H1 (cell line): ENCODE data around the gene HDLBP. TPM values are rescaled to one million over a fixed set of nuclear protein-coding genes. Genes with fewer than 3 reads are reported as not detected.

Experiments
- CTCF ChIA-PET: fragments of 300-600 bp; sonication (Branson Sonifier 250); formaldehyde crosslinking; loops from one replicate; lab custom pipeline; 2021; ENCODE audit not compliant: partially characterized antibody; lab: Charles Lee
- POLR2A ChIA-PET: fragments of 300-600 bp; sonication (Branson Sonifier 250); formaldehyde crosslinking; loops from one replicate; lab custom pipeline; 2021; ENCODE audit warnings: inconsistent platforms; ENCODE audit not compliant: partially characterized antibody; lab: Charles Lee
- DNase-seq, 2 experiments: peaks; one replicate each; pipeline versions ENCODE4 v3.0.0 to v3.0.0-alpha.2; 2010 to 2022; ENCODE audit warnings: low spot score in 2 of 2, low read depth in 1 of 2, mixed read lengths in 1 of 2
- FAIRE-seq: peaks from 2 replicates; lab custom pipeline; 2011; peaks lifted over from hg19 to GRCh38; lab: Jason Lieb, UNC
- H2AFZ ChIP-seq: 2 replicates; pipeline ENCODE4 v1.8.1; 2012; ENCODE audit warnings: low read length, inconsistent platforms
- H2AK5ac ChIP-seq: 2 replicates; pipeline ENCODE4 v1.6.1; 2013; ENCODE audit warnings: low read depth, low read length
- H2BK120ac ChIP-seq: replicated peaks from 2 replicates; pipeline ENCODE3; 2013; ENCODE audit warnings: low read depth, low read length, inconsistent platforms
- H2BK12ac ChIP-seq: 2 replicates; pipeline ENCODE4 v1.6.1; 2013; ENCODE audit warnings: low read depth, low read length
- H2BK15ac ChIP-seq: 2 replicates; pipeline ENCODE4 v1.6.1; 2013; ENCODE audit warnings: low read length
- H2BK20ac ChIP-seq: 2 replicates; pipeline ENCODE4 v1.6.1; 2013; ENCODE audit warnings: low read length
- H2BK5ac ChIP-seq: 2 replicates; pipeline ENCODE4 v1.6.1; 2013; ENCODE audit warnings: low read depth, low read length
- H3K14ac ChIP-seq: 2 replicates; pipeline ENCODE4 v1.6.1; 2013; ENCODE audit warnings: inconsistent platforms; ENCODE audit not compliant: insufficient read length
- H3K18ac ChIP-seq: 2 replicates; pipeline ENCODE4 v1.6.1; 2013; ENCODE audit warnings: low read length; ENCODE audit errors: extremely low read depth
- H3K23ac ChIP-seq: 2 replicates; pipeline ENCODE4 v1.6.1; 2013; ENCODE audit warnings: inconsistent platforms; ENCODE audit not compliant: insufficient read length
- H3K23me2 ChIP-seq: 2 replicates; pipeline ENCODE4 v1.6.1; 2013; ENCODE audit warnings: low read depth, low read length
- H3K27ac ChIP-seq: 2 replicates; pipeline ENCODE4 v1.6.1; 2011; ENCODE audit warnings: low read depth, low read length, inconsistent platforms
- H3K27me3 ChIP-seq, 4 experiments: replicated peaks in 1 of 4; 1 replicate in 1 of 4; 2 replicates in 3 of 4; pipeline versions ENCODE4 v1.6.1 to v1.8.1; 2011 to 2013; ENCODE audit warnings: low read length in 3 of 4, mild to moderate bottlenecking in 3 of 4, inconsistent platforms in 2 of 4, mixed read lengths in 2 of 4, moderate library complexity in 1 of 4; ENCODE audit not compliant: control insufficient read depth in 3 of 4, insufficient read depth in 3 of 4; ENCODE audit errors: extremely low read depth in 1 of 4
- H3K36me3 ChIP-seq, 4 experiments: 2 replicates each; pipeline versions ENCODE4 v1.6.1 to v1.8.1; 2011 to 2013; ENCODE audit warnings: mild to moderate bottlenecking in 4 of 4, low read length in 3 of 4, moderate library complexity in 2 of 4, control low read depth in 1 of 4, inconsistent platforms in 1 of 4; ENCODE audit not compliant: insufficient read depth in 4 of 4, control insufficient read depth in 2 of 4
- H3K4ac ChIP-seq: replicated peaks from 2 replicates; pipeline ENCODE3; 2013; ENCODE audit warnings: low read length, low read depth, mixed read lengths, inconsistent platforms; ENCODE audit not compliant: insufficient read length
- H3K4me1 ChIP-seq, 4 experiments: replicated peaks in 1 of 4; 1 replicate in 1 of 4; 2 replicates in 3 of 4; pipeline versions ENCODE4 v1.6.1 to v1.8.1; 2011 to 2013; ENCODE audit warnings: low read length in 3 of 4, inconsistent platforms in 2 of 4, mixed read lengths in 1 of 4; ENCODE audit not compliant: insufficient read depth in 4 of 4, control insufficient read depth in 3 of 4
- H3K4me2 ChIP-seq, 2 experiments: 2 replicates each; pipeline versions ENCODE4 v1.6.1 to v1.8.1; 2011 to 2013; ENCODE audit warnings: low read depth in 2 of 2, low read length in 2 of 2, control low read depth in 1 of 2, inconsistent platforms in 1 of 2, mild to moderate bottlenecking in 1 of 2; ENCODE audit not compliant: insufficient read depth in 1 of 2
- H3K4me3 ChIP-seq, 4 experiments: fragments of 200-600, 300-600 bp in 1 of 4; sonication (generic), shearing (Covaris generic), sonication (Bioruptor Twin) in 1 of 4; 2 replicates each; pipeline versions ENCODE4 v1.5.1 to v1.8.1; 2011 to 2016; ENCODE audit warnings: low read length in 4 of 4, low read depth in 3 of 4, control low read depth in 2 of 4, inconsistent platforms in 2 of 4, mild to moderate bottlenecking in 2 of 4, mixed read lengths in 1 of 4, moderate library complexity in 1 of 4; ENCODE audit not compliant: insufficient read depth in 2 of 4; ENCODE audit errors: extremely low read depth in 1 of 4
- H3K56ac ChIP-seq: replicated peaks from 2 replicates; pipeline ENCODE3; 2013; ENCODE audit warnings: low read depth, mild to moderate bottlenecking, mixed read lengths, low read length, inconsistent platforms; ENCODE audit not compliant: insufficient read length
- H3K79me1 ChIP-seq: 2 replicates; pipeline ENCODE4 v1.6.1; 2013; ENCODE audit warnings: low read depth, low read length, control low read depth
- H3K79me2 ChIP-seq, 2 experiments: 2 replicates each; pipeline versions ENCODE4 v1.6.1 to v1.8.1; 2012 to 2013; ENCODE audit warnings: low read length in 2 of 2, mild to moderate bottlenecking in 2 of 2, inconsistent platforms in 1 of 2; ENCODE audit not compliant: insufficient read depth in 2 of 2, control insufficient read depth in 1 of 2
- H3K9ac ChIP-seq, 4 experiments: replicated peaks in 1 of 4; 1 replicate in 1 of 4; 2 replicates in 3 of 4; pipeline versions ENCODE4 v1.6.1 to v1.8.1; 2011 to 2013; ENCODE audit warnings: low read depth in 3 of 4, low read length in 3 of 4, control low read depth in 2 of 4, mild to moderate bottlenecking in 2 of 4, moderate library complexity in 2 of 4, inconsistent platforms in 1 of 4; ENCODE audit errors: extremely low read depth in 1 of 4
- H3K9me3 ChIP-seq, 2 experiments: 2 replicates each; pipeline versions ENCODE4 v1.6.1 to v1.8.1; 2012 to 2013; ENCODE audit warnings: mild to moderate bottlenecking in 2 of 2, moderate library complexity in 2 of 2, control low read depth in 1 of 2, inconsistent platforms in 1 of 2, low read depth in 1 of 2, low read length in 1 of 2, mixed read lengths in 1 of 2; ENCODE audit not compliant: insufficient read depth in 2 of 2
- H4K20me1 ChIP-seq, 2 experiments: replicated peaks in 1 of 2; 2 replicates each; pipeline versions ENCODE3 to v1.8.1; 2011 to 2013; ENCODE audit warnings: inconsistent platforms in 2 of 2, low read length in 2 of 2, mild to moderate bottlenecking in 1 of 2; ENCODE audit not compliant: insufficient read depth in 2 of 2, control insufficient read depth in 1 of 2
- H4K5ac ChIP-seq: 2 replicates; pipeline ENCODE4 v1.6.1; 2013; ENCODE audit warnings: low read length, low read depth, mixed read lengths, inconsistent platforms; ENCODE audit not compliant: insufficient read length
- H4K8ac ChIP-seq: 2 replicates; pipeline ENCODE4 v1.8.0; 2013; ENCODE audit warnings: mild to moderate bottlenecking, moderate library complexity, low read length, inconsistent platforms; ENCODE audit not compliant: insufficient read depth; ENCODE audit errors: extremely low read depth
- H4K91ac ChIP-seq: replicated peaks from 2 replicates; pipeline ENCODE3; 2013; ENCODE audit warnings: low read length, mixed read lengths, inconsistent platforms; ENCODE audit not compliant: insufficient read length
- CHD1 ChIP-seq: IDR thresholded peaks from 2 replicates; pipeline ENCODE4 v1.6.1; 2012; ENCODE audit warnings: low read depth, low read length, improper control_type of control experiment
- CREB1 ChIP-seq: IDR thresholded peaks from 2 replicates; pipeline ENCODE4 v1.6.1; 2012; ENCODE audit warnings: inconsistent platforms
- EZH2 ChIP-seq: fragments of 200-600 bp; sonication (generic); IDR thresholded peaks from 2 replicates; pipeline ENCODE4 v1.7.1; 2012; ENCODE audit warnings: low read depth, mild to moderate bottlenecking, moderate library complexity, low read length, inconsistent platforms; ENCODE audit not compliant: severe bottlenecking
- GTF2F1 ChIP-seq: IDR thresholded peaks from 2 replicates; pipeline ENCODE4 v1.6.1; 2012; ENCODE audit warnings: low read depth, low read length, improper control_type of control experiment, borderline replicate concordance
- JUN ChIP-seq: IDR thresholded peaks from 2 replicates; pipeline ENCODE4 v1.6.1; 2011; ENCODE audit warnings: low read depth, mild to moderate bottlenecking, improper control_type of control experiment, low read length
- JUND ChIP-seq: IDR thresholded peaks from 2 replicates; pipeline ENCODE4 v1.6.1; 2011; ENCODE audit warnings: mild to moderate bottlenecking, improper control_type of control experiment, low read length
- SAP30 ChIP-seq: fragments of 300-600 bp; sonication (generic); IDR thresholded peaks from 2 replicates; pipeline ENCODE4 v1.7.1; 2012; ENCODE audit warnings: low read length, moderate library complexity, mild to moderate bottlenecking, inconsistent platforms; ENCODE audit not compliant: insufficient read depth, insufficient replicate concordance
- SIN3A ChIP-seq, 2 experiments: IDR thresholded peaks in 1 of 2; conservative IDR thresholded peaks in 1 of 2; 2 replicates each; pipeline ENCODE4 v1.6.1; 2011 to 2012; ENCODE audit warnings: low read length in 2 of 2, improper control_type of control experiment in 1 of 2, low read depth in 1 of 2, mild to moderate bottlenecking in 1 of 2
- SP4 ChIP-seq: IDR thresholded peaks from 2 replicates; pipeline ENCODE4 v1.6.1; 2012; ENCODE audit warnings: low read length, inconsistent platforms
- SUZ12 ChIP-seq: fragments of 200-600 bp; sonication (generic); IDR thresholded peaks from 2 replicates; pipeline ENCODE4 v1.6.1; 2012; ENCODE audit warnings: mild to moderate bottlenecking, inconsistent platforms, low read length, moderate library complexity, mixed read lengths
- TAF7 ChIP-seq: optimal IDR thresholded peaks from 2 replicates; pipeline ENCODE3; 2011; ENCODE audit warnings: low read depth, mild to moderate bottlenecking, inconsistent platforms, low read length, moderate library complexity, borderline replicate concordance
- TBP ChIP-seq: IDR thresholded peaks from 2 replicates; pipeline ENCODE4 v1.6.1; 2011; ENCODE audit warnings: low read depth, low read length, improper control_type of control experiment
- TEAD4 ChIP-seq: IDR thresholded peaks from 2 replicates; pipeline ENCODE4 v1.6.1; 2012; ENCODE audit warnings: low read depth, low read length, inconsistent platforms, mixed read lengths
- YY1 ChIP-seq: IDR thresholded peaks from 2 replicates; pipeline ENCODE4 v1.6.1; 2011; ENCODE audit warnings: low read depth, mild to moderate bottlenecking, low read length
- ZNF274 ChIP-seq: IDR thresholded peaks from 2 replicates; pipeline ENCODE4 v1.7.0; 2012; ENCODE audit warnings: low read length, borderline replicate concordance; ENCODE audit errors: extremely low read depth
- WGBS, 2 experiments: shearing (Covaris generic) in 1 of 2; methylation state at CpG; one replicate each; pipeline versions ENCODE4 v1.1.6 to v1.1.7; 2013 to 2015; ENCODE audit warnings: low lambda C conversion rate in 2 of 2, mixed read lengths in 2 of 2, inconsistent platforms in 1 of 2, low coverage in 1 of 2, missing lambda C conversion rate in 1 of 2; ENCODE audit not compliant: insufficient replicate concordance in 2 of 2, insufficient coverage in 1 of 2, insufficient read length in 1 of 2; ENCODE audit errors: extremely low coverage in 1 of 2, missing lambda C conversion rate in 1 of 2; 5-methylcytosine and 5-hydroxymethylcytosine counted together
- polyA plus RNA-seq, 7 experiments: library from polyadenylated mRNA; depleted of rRNA in 3 of 7; stranded (reverse) in 5 of 7; unstranded in 2 of 7; fragments of >200 nt in 5 of 7; fragments of 200-250 nt in 2 of 7; gene quantifications; 1 replicate in 5 of 7; 2 replicates in 1 of 7; 4 replicates in 1 of 7; pipeline versions ENCODE4 v1.2.1 to v1.2.3, GENCODE V29; 2011 to 2013; ENCODE audit warnings: missing spikeins in 2 of 7, mixed read lengths in 2 of 7
- total RNA-seq: library from RNA; stranded (reverse); fragmentation: NEBNext Ultra II Directional; extraction: Animal tissue kit (Norgen Biotek cat#: 25700); gene quantifications from 2 replicates; pipeline ENCODE4 v1.2.1, GENCODE V29; 2021

Gene HDLBP
- total and polyA plus RNA-seq, 2 of the 8 experiments (the other 6 are each of a cell fraction or from before 2014, with no cell fraction given), result 185 to 360 TPM

DNA sequence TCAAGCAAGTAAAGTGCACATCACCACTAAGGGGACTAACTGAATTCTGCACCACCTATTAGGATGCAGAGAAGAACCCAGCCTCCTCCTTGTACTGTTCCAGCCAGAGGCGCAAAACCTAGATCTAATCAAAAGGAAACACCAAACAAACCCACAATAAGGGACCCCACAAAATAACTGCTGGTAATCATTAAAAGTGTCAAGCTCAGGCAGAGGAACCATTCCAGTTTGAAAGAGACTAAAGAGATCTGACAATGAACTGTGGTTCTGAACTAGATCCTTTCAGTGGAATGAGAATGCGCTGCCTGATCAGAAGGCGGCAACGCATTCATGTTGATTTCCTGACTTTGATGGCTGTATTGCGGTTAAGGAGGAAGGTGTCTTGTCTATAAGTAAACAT, 16.8 kb downstream of the HDLBP start:
- Histone ChIP-seq H3K9me3 (no peaks in the 10 kb centered on the region), H3K4me1 (peaks cover 0 to 3% (median 1%) of the 10 kb centered on the region in 4 experiments; a peak in 2 of 7 replicates), H4K5ac (no peak overlapping the region), H2BK20ac (no peak overlapping the region), H3K4me3 (no peak overlapping the region), H3K9ac (no peak overlapping the region), H3K56ac (no peak overlapping the region), H3K27ac (no peak overlapping the region), H2BK12ac (no peak overlapping the region), H2BK15ac (no peak overlapping the region), H4K20me1 (peaks cover 16 to 21% of the 10 kb centered on the region in 2 experiments), H3K23me2 (no peaks in the 10 kb centered on the region), H3K36me3 (peaks cover 0 to 3% (median 0%) of the 10 kb centered on the region in 4 experiments; a peak in 1 of 8 replicates), H2AFZ (no peak overlapping the region), H3K14ac (no peak overlapping the region), H2AK5ac (no peak overlapping the region), H3K23ac (no peak overlapping the region), H3K4me2 (no peak overlapping the region)
- CTCF ChIA-PET, result interaction anchor here (0.6 kb wide), 1 partner anchor 87 kb away, joined by 3 read pairs; no protein-coding TSS in a partner anchor
- DNase-seq, result peak in 1 of 2 experiments; percentile 7
- WGBS, 2 experiments, result 94% methylated on average over 5 of the region's 5 CpGs; no CpG with 5 or more reads in 1 of the 2 experiments
- TF ChIP-seq SAP30, result no peak
- no peak for TF ChIP-seq CHD1
- no peak for TF ChIP-seq JUN
- TF ChIP-seq TEAD4, result no peak
- TF ChIP-seq EZH2, result no peak
- no peak for TF ChIP-seq TBP
- TF ChIP-seq TAF7, result no peak
- TF ChIP-seq SUZ12, result no peak
- no peak for TF ChIP-seq SIN3A (conservative IDR thresholded peaks at IDR 0.05 in 1 of 2, IDR thresholded peaks at IDR 0.05 in 1 of 2; ENCODE audit: low read depth in 1 of 2, low read length in 2 of 2)
- no peak for TF ChIP-seq GTF2F1
- TF ChIP-seq YY1, result no peak
- TF ChIP-seq JUND, result no peak
- TF ChIP-seq ZNF274, result no peak
- TF ChIP-seq CREB1, result no peak
- no peak for TF ChIP-seq SP4
- TF ChIP-seq, all 59 proteins: peak for 0
- Histone ChIP-seq H3K18ac (no peak overlapping the region), H3K27me3 (no peaks in the 10 kb centered on the region), H2BK120ac (no peak overlapping the region), H2BK5ac (no peak overlapping the region), H4K91ac (no peak overlapping the region), H3K79me2 (peaks cover 29 to 95% of the 10 kb centered on the region in 2 experiments), H4K8ac (no peak overlapping the region), H3K79me1 (peaks cover 20% of the 10 kb centered on the region), H3K4ac (no peak overlapping the region)
- POLR2A ChIA-PET, result interaction anchor here (1.2 to 2.2 kb wide), 2 partner anchors 12 to 16 kb away, joined by 4 to 9 read pairs; no protein-coding TSS in a partner anchor
- FAIRE-seq, result no peak
